GM21825 (cell line): ENCODE data around the gene DYRK1A.

Experiments used
- ATAC-seq: cut with Tn5 transposase; IDR thresholded peaks from one replicate; pipeline ENCODE4 v1.9.1; 2021; ENCODE audit warnings: mild to moderate bottlenecking, moderate library complexity; ENCODE audit not compliant: unreplicated experiment

DYRK1A gene

DNA sequence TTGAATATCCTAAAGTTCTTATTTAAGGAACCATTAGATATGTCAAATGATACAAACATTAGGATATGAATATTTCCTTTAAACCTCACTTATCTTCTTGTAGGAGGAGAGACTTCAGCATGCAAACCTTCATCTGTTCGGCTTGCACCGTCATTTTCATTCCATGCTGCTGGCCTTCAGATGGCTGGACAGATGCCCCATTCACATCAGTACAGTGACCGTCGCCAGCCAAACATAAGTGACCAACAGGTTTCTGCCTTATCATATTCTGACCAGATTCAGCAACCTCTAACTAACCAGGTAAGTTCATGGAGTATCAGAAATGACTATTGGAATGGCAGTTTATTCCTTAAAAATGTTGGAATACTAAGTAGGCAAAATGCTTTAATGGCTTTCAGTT, 106.0 kb downstream of the DYRK1A start:
- ATAC-seq: no peak

DNA sequence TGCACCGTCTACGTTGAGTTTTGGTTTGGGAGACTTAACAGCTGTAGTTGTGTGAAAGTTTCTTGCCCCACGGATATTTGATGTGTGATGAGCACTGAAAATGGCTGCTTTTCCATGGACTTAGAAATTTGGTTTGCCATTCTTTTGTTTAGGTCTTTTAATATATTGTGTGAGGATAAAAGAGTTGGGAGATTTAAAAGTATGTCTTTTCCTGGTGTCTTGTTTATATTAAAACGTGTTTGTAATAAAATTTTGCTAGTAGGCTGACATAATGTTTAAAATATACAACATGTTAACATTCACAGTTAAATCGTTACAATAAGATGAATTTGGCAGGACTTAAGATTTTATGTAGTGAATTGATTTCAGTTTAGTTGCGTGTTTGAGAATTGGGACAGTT, 106.9 kb downstream of the DYRK1A start:
- no peak for ATAC-seq

- no peak for ATAC-seq
Observed at GRCh38 chr21:37474342-37474741, 107.8 kb downstream of the DYRK1A start.

GRCh38 chr21:37475186-37475868, 108.8 kb downstream of the DYRK1A start:
- ATAC-seq: no peak

DNA sequence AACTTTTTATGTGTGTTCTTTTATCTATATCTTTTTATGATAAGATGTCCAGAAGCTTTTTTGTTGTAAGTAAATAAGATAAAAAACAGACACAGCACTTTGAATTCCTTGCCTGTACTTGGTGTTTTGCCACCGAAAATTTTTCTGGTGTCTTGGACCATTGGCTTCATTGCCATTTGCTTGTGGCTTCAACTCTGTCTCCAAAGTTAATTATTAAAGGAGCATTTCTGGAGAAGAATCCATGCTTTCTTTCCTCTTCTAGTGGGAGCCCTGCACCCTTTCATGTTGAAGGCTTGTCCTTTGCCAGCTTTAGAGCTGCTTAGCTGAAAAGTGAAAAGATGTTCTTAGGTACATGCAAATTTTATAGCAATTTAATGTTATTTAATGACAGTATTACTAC, 112.2 kb downstream of the DYRK1A start:
- no peak for ATAC-seq

- ATAC-seq: no peak
Observed at GRCh38 chr21:37483776-37484175, 117.2 kb downstream of the DYRK1A start.

- no peak for ATAC-seq
Observed at GRCh38 chr21:37484535-37485474, 118.2 kb downstream of the DYRK1A start.

DNA sequence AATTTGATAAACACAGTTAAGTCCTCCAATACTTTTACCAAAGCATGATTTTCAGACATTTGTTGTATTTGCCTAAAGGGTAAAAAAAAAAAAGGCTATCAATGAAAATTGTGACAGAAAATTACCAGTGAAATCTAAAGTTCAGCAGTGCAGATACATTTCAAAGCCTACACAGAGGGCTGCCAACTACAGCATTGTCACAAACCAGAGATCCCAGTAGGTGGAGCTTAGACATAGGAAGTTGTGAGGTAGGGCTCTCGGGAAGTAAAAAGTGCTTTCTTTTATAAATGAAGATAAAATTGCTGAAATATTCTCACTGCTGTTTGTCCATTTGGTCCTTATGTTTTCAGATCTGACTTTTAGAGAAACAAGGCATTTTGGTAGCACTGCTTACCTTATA, 123.0 kb downstream of the DYRK1A start:
- ATAC-seq: no peak

- ATAC-seq: no peak
Observed at GRCh38 chr21:37490084-37490483, 123.5 kb downstream of the DYRK1A start.

GRCh38 chr21:37496972-37497371, 130.4 kb downstream of the DYRK1A start:
- ATAC-seq: no peak

GRCh38 chr21:37498664-37499063, 132.1 kb downstream of the DYRK1A start:
- ATAC-seq: no peak

DNA sequence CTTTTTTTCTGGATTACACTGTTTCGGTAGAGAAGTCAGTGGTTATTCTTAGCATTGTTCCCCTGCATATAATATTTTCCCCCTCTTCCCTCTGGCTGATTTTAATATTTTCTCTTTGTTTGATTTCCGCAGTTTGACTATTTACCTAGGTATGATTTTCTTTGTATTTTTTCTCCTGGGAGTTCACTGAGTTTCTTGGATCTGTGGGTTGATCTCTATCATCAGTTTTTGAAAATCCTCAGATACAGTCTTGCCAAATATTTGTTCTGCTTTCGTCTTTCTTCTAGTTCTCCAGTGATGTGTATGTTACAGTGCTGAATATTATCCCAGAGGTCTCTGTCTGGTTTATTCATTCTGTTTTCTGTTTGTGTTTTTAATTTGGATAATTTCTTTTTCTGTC, 136.4 kb downstream of the DYRK1A start:
- no peak for ATAC-seq

DNA sequence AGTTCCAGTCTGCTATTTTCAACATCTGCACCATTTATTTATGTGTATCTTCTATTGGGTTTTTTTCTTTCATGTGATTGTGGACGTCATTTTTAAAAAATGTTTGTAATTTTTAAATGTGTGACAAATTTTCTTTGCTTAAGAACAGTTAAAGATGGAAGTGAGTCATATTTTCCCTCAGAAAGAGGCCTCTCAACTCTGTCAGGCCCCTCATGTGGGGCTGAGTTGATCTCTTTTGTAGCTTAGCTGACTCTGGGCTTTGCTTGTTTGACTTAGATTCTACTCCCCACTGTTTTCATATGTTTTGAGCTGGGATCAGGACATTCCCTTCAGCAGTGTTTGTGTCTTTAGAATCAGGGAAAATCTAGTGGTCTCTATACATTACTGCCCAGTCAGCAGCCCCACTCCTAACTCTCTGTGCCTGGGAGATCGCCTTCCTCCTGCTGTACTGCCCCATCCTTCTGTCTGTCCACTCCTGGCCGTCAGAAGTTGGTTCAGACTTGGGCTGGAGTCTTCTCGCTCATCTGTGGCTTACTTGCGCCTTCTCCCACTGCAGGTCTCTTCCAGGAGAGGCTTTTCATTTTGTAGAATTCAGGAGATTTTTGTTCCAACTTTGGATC, 137.4 kb downstream of the DYRK1A start:
- ATAC-seq: no peak

GRCh38 chr21:37505963-37506362, 139.4 kb downstream of the DYRK1A start:
- no peak for ATAC-seq

GRCh38 chr21:37507716-37508115, 141.1 kb downstream of the DYRK1A start:
- no peak for ATAC-seq

DNA sequence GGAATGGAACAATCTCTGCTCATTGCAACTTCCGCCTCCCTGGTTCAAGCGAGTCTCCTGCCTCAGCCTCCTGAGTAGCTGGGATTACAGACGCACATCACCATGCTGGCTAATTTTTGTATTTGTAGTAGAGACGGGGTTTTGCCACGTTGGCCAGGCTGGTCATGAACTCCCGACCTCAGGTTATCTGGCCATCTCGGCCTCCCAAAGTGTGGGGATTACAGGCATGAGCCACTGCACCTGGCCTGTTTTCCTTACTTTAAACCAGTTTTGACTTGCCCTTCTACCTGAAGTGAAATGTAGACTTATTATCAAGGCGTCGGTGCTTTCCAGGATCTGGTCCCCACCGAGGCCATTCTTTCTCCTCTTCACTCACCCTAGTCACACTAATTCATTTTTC, 141.8 kb downstream of the DYRK1A start:
- ATAC-seq: no peak

- ATAC-seq: no peak
Observed at GRCh38 chr21:37509802-37510393, 143.3 kb downstream of the DYRK1A start.

GRCh38 chr21:37511848-37512247, 145.3 kb downstream of the DYRK1A start:
- no peak for ATAC-seq

DNA sequence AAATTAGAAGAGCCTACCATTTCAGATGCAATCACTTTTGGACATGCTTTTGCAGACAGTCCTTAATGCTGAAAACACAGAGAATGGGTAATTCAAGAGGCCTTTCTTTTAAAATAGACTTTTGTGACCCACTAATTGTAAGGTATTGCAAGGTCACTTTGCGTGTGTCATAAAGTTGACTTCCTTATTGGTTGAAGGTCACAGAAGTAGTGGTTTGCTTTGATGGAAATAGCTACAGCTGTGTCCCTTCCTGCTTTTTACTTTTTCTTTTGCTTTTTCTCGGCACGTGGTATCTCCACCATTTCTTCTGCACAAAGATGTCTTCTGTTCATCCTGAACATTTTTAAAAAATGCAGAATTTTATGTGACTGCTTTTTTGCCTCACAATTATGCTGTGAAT, 146.8 kb downstream of the DYRK1A start:
- no peak for ATAC-seq

GRCh38 chr21:37514038-37514667, 147.6 kb downstream of the DYRK1A start:
- ATAC-seq: no peak

GRCh38 chr21:37516998-37517397, 150.4 kb downstream of the DYRK1A start:
- no peak for ATAC-seq
